ENCODE data around the gene TUBGCP5.

DNA sequence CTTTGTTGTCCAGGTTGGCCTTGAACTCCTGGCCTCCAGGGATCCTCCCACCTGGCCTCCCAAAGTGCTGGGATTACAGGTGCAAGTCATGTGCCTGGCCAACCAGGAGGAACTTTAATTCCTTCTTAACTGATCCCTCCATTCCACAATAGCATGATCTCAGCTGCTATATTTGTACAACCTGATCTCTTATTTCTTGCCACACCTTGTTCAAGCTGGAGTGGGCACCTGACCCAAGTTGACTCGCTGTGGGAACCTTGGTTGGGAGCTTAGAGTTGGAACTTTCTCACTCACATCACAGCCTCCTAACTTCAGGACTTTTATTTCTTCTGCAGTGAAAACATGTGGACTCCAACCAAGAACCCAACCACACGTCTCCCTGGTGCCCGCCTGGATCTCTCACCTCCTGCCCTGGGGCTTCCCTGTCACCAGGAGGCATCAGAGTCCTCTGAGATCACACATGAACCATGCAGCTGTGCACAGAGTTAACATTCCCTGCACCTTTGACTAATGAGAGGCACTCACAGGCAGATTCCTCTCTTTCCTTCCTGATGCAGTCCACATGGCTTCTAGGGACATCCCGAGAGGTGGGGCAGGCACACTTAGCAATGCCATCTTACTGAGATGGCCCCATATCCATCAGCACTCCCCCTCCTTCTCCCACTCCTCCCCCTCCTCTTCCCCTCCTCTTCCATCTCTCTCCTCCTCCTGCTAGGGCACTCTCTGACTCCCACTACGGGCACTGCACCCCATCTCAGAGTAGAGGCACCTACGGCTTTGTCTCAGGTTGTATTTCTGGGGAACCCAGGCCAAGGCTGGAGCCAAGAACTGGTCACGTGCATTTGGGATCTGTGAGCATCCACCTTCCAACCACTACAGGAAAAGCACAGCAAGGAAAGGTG lies 49.5 kb downstream of the TUBGCP5 start:
- TF ChIP-seq, protein P1, sequence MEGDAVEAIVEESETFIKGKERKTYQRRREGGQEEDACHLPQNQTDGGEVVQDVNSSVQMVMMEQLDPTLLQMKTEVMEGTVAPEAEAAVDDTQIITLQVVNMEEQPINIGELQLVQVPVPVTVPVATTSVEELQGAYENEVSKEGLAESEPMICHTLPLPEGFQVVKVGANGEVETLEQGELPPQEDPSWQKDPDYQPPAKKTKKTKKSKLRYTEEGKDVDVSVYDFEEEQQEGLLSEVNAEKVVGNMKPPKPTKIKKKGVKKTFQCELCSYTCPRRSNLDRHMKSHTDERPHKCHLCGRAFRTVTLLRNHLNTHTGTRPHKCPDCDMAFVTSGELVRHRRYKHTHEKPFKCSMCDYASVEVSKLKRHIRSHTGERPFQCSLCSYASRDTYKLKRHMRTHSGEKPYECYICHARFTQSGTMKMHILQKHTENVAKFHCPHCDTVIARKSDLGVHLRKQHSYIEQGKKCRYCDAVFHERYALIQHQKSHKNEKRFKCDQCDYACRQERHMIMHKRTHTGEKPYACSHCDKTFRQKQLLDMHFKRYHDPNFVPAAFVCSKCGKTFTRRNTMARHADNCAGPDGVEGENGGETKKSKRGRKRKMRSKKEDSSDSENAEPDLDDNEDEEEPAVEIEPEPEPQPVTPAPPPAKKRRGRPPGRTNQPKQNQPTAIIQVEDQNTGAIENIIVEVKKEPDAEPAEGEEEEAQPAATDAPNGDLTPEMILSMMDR (conservative IDR thresholded peaks at IDR 0.05; ENCODE audit: low read depth, low read length): no peak
- TF ChIP-seq EZH2 (IDR thresholded peaks at IDR 0.05; ENCODE audit: borderline replicate concordance, low read depth, low read length, poor library complexity, severe bottlenecking): no peak
